Smooth muscle cell (in vitro differentiated cells): ENCODE measurements around the gene TNFRSF14. TPM values are rescaled to one million over a fixed set of nuclear protein-coding genes. Genes with fewer than 3 reads are reported as not detected.

Experiments
- DNase-seq: peaks from one replicate; lab custom pipeline; 2025; ENCODE audit not compliant: unreplicated experiment; lab: John Stamatoyannopoulos, UW
- H2AFZ ChIP-seq: fragments of 200-600 bp; sonication (generic); 2 replicates; pipeline ENCODE4 v1.6.0; 2016; ENCODE audit warnings: antibody characterized with exemption, low read depth, mild to moderate bottlenecking
- H3F3A ChIP-seq: fragments of 200-600 bp; sonication (generic); 2 replicates; pipeline ENCODE4 v1.6.0; 2017; ENCODE audit warnings: antibody characterized with exemption, low read depth
- H3K27ac ChIP-seq: fragments of 200-600 bp; sonication (generic); 2 replicates; pipeline ENCODE4 v1.5.1; 2016; ENCODE audit warnings: low read depth, mild to moderate bottlenecking
- H3K27me3 ChIP-seq: fragments of 200-600 bp; sonication (generic); 2 replicates; pipeline ENCODE4 v1.6.1; 2016; ENCODE audit warnings: low read depth, mild to moderate bottlenecking
- H3K36me3 ChIP-seq: fragments of 200-600 bp; sonication (generic); 2 replicates; pipeline ENCODE4 v1.5.1; 2016; ENCODE audit warnings: low read depth
- H3K4me1 ChIP-seq: fragments of 200-600 bp; sonication (generic); 2 replicates; pipeline ENCODE4 v1.5.1; 2016; ENCODE audit warnings: low read depth
- H3K4me2 ChIP-seq: fragments of 200-600 bp; sonication (generic); 2 replicates; pipeline ENCODE4 v1.6.0; 2016; ENCODE audit warnings: mild to moderate bottlenecking
- H3K4me3 ChIP-seq: fragments of 200-600 bp; sonication (generic); 2 replicates; pipeline ENCODE4 v1.5.1; 2016; ENCODE audit warnings: mild to moderate bottlenecking
- H3K79me2 ChIP-seq: fragments of 200-600 bp; sonication (generic); 2 replicates; pipeline ENCODE4 v1.6.0; 2016; ENCODE audit warnings: low read depth, mild to moderate bottlenecking
- H3K9ac ChIP-seq: fragments of 200-600 bp; sonication (generic); 2 replicates; pipeline ENCODE4 v1.6.0; 2016; ENCODE audit warnings: low read depth
- H3K9me3 ChIP-seq: fragments of 200-600 bp; sonication (generic); replicated peaks from 2 replicates; pipeline ENCODE4 v1.5.1; 2016; ENCODE audit warnings: low read depth
- H4K20me1 ChIP-seq: fragments of 200-600 bp; sonication (generic); 2 replicates; pipeline ENCODE4 v1.6.0; 2016; ENCODE audit warnings: low read depth
- WGBS: methylation state at CpG from one replicate; pipeline ENCODE4 v1.1.7; 2016; ENCODE audit warnings: low lambda C conversion rate; 5-methylcytosine and 5-hydroxymethylcytosine counted together
- polyA plus RNA-seq: library from polyadenylated mRNA; unstranded; fragments of >200 nt; fragmentation: Nextera tagmentation; extraction: Ambion mirVana; gene quantifications from 2 replicates; pipeline ENCODE4 v1.2.1, GENCODE V29; 2016
- total RNA-seq: library from RNA; depleted of rRNA; stranded (reverse); fragments of >200 nt; gene quantifications from 2 replicates; pipeline ENCODE4 v1.2.3, GENCODE V29; 2014
- TF ChIP-seq, protein P1 (sequence below): fragments of 200-600 bp; sonication (generic); IDR thresholded peaks from 2 replicates; pipeline ENCODE4 v1.5.1; 2017; ENCODE audit warnings: borderline replicate concordance, mild to moderate bottlenecking, antibody characterized with exemption; ENCODE audit not compliant: insufficient read depth, poor library complexity, severe bottlenecking

TNFRSF14 gene
- total and polyA plus RNA-seq, 2 experiments from 2014 or later = not detected

- no peak overlapping the region for H3K9ac ChIP-seq
- no peak for DNase-seq
- H4K20me1 ChIP-seq = peaks cover 69% of the 10 kb centered on the region
- H3K4me1 ChIP-seq = no peaks in the 10 kb centered on the region
- H3K27ac ChIP-seq = no peak overlapping the region
- WGBS = 97% methylated on average over 19 of the region's 30 CpGs
- no peaks in the 10 kb centered on the region for H3K9me3 ChIP-seq
- no peak overlapping the region for H3K4me3 ChIP-seq
- no peaks in the 10 kb centered on the region for H3K27me3 ChIP-seq
- no peaks in the 10 kb centered on the region for H3F3A ChIP-seq
- no peak overlapping the region for H2AFZ ChIP-seq
- TF ChIP-seq, protein P1, sequence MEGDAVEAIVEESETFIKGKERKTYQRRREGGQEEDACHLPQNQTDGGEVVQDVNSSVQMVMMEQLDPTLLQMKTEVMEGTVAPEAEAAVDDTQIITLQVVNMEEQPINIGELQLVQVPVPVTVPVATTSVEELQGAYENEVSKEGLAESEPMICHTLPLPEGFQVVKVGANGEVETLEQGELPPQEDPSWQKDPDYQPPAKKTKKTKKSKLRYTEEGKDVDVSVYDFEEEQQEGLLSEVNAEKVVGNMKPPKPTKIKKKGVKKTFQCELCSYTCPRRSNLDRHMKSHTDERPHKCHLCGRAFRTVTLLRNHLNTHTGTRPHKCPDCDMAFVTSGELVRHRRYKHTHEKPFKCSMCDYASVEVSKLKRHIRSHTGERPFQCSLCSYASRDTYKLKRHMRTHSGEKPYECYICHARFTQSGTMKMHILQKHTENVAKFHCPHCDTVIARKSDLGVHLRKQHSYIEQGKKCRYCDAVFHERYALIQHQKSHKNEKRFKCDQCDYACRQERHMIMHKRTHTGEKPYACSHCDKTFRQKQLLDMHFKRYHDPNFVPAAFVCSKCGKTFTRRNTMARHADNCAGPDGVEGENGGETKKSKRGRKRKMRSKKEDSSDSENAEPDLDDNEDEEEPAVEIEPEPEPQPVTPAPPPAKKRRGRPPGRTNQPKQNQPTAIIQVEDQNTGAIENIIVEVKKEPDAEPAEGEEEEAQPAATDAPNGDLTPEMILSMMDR = no peak
- no peak overlapping the region for H3K4me2 ChIP-seq
- H3K36me3 ChIP-seq = no peaks in the 10 kb centered on the region
- peaks cover 29% of the 10 kb centered on the region for H3K79me2 ChIP-seq
These were observed 36.4 kb upstream of the TNFRSF14 start for GRCh38 chr1:2519729-2520128.

GRCh38 chr1:2520206-2520605, 36.0 kb upstream of the TNFRSF14 start:
- no peaks in the 10 kb centered on the region for H3K9me3 ChIP-seq
- H3K27me3 ChIP-seq = no peaks in the 10 kb centered on the region
- no peak overlapping the region for H3K4me3 ChIP-seq
- no peaks in the 10 kb centered on the region for H3F3A ChIP-seq
- no peak overlapping the region for H3K27ac ChIP-seq
- peaks cover 4% of the 10 kb centered on the region for H3K4me1 ChIP-seq
- H3K79me2 ChIP-seq = peaks cover 34% of the 10 kb centered on the region
- DNase-seq = no peak
- no peak overlapping the region for H2AFZ ChIP-seq
- WGBS = 96% methylated on average over 18 of the region's 20 CpGs
- no peak overlapping the region for H3K9ac ChIP-seq
- no peak overlapping the region for H3K4me2 ChIP-seq
- peaks cover 71% of the 10 kb centered on the region for H4K20me1 ChIP-seq
- TF ChIP-seq, protein P1 = no peak
- H3K36me3 ChIP-seq = no peaks in the 10 kb centered on the region

- Histone ChIP-seq H3K4me2 (no peak overlapping the region), H3K27ac (no peak overlapping the region), H3F3A (no peaks in the 10 kb centered on the region), H3K9me3 (no peaks in the 10 kb centered on the region), H3K4me1 (peaks cover 7% of the 10 kb centered on the region), H3K79me2 (peaks cover 40% of the 10 kb centered on the region), H3K36me3 (no peaks in the 10 kb centered on the region), H3K9ac (no peak overlapping the region), H2AFZ (no peak overlapping the region), H3K4me3 (no peak overlapping the region), H3K27me3 (no peaks in the 10 kb centered on the region), H4K20me1 (peaks cover 71% of the 10 kb centered on the region)
- TF ChIP-seq, protein P1 = no peak
- WGBS = 98% methylated on average over 21 of the region's 21 CpGs
- DNase-seq = no peak
These were observed 35.4 kb upstream of the TNFRSF14 start for GRCh38 chr1:2520806-2521205.

GRCh38 chr1:2522230-2522629, 33.9 kb upstream of the TNFRSF14 start:
- Histone ChIP-seq H3K4me3 (no peak overlapping the region), H3K27me3 (no peaks in the 10 kb centered on the region), H3K27ac (no peak overlapping the region), H3K4me1 (peaks cover 11% of the 10 kb centered on the region), H3K79me2 (peaks cover 42% of the 10 kb centered on the region), H2AFZ (no peak overlapping the region), H3K9ac (no peak overlapping the region), H3F3A (no peaks in the 10 kb centered on the region), H3K36me3 (no peaks in the 10 kb centered on the region), H4K20me1 (peaks cover 63% of the 10 kb centered on the region), H3K4me2 (no peak overlapping the region), H3K9me3 (no peaks in the 10 kb centered on the region)
- DNase-seq = no peak
- WGBS = 93% methylated on average over 7 of the region's 7 CpGs
- TF ChIP-seq, protein P1 = no peak
